Cardiac muscle cell (in vitro differentiated cells and primary cell): ENCODE results near the gene HID1. TPM values are rescaled to one million over a fixed set of nuclear protein-coding genes. Genes with fewer than 3 reads are reported as not detected.
"Not testable (repeated sequence)": the region's sequence is repeated elsewhere in the genome, so short reads cannot be mapped to it uniquely, and the experiment has no call there.

Experiments used
- DNase-seq, 2 donors: peaks; one replicate each; pipeline versions ENCODE4 v3.0.0 to v3.0.0-alpha.2; 2010 to 2017; ENCODE audit warnings: low read depth in 1 of 2, low spot score in 1 of 2
- H3K27ac ChIP-seq: fragments of 200-600 bp; sonication (generic); 2 replicates; pipeline ENCODE4 v1.5.1; 2016
- H3K27me3 ChIP-seq: fragments of 200-600 bp; sonication (generic); 2 replicates; pipeline ENCODE4 v1.6.0; 2016; ENCODE audit warnings: control low read depth
- H3K36me3 ChIP-seq: fragments of 200-600 bp; sonication (generic); 2 replicates; pipeline ENCODE4 v1.5.1; 2016; ENCODE audit warnings: control low read depth
- H3K4me1 ChIP-seq: fragments of 200-600 bp; sonication (generic); 2 replicates; pipeline ENCODE4 v1.8.1; 2017; ENCODE audit warnings: low read depth, mild to moderate bottlenecking, mixed run types
- H3K4me3 ChIP-seq: fragments of 200-600 bp; sonication (generic); 2 replicates; pipeline ENCODE4 v1.5.1; 2016; ENCODE audit warnings: mild to moderate bottlenecking
- H3K9me3 ChIP-seq: fragments of 200-600 bp; sonication (generic); 2 replicates; pipeline ENCODE4 v1.5.1; 2017; ENCODE audit warnings: low read depth, mild to moderate bottlenecking, control low read depth
- CTCF ChIP-seq: IDR thresholded peaks from 2 replicates; pipeline ENCODE4 v1.5.1; 2012; ENCODE audit warnings: low read depth, mild to moderate bottlenecking, low read length
- polyA plus RNA-seq: library from polyadenylated mRNA; unstranded; fragments of >200 nt; fragmentation: Nextera tagmentation; extraction: Ambion mirVana; gene quantifications from 2 replicates; pipeline ENCODE4 v1.2.1, GENCODE V29; 2016
- total RNA-seq: library from RNA; depleted of rRNA; stranded (reverse); fragments of >200 nt; gene quantifications from 2 replicates; pipeline ENCODE4 v1.2.3, GENCODE V29; 2016

HID1 gene
- total and polyA plus RNA-seq, 2 experiments from 2014 or later: 45.4 to 46.3 TPM

DNA sequence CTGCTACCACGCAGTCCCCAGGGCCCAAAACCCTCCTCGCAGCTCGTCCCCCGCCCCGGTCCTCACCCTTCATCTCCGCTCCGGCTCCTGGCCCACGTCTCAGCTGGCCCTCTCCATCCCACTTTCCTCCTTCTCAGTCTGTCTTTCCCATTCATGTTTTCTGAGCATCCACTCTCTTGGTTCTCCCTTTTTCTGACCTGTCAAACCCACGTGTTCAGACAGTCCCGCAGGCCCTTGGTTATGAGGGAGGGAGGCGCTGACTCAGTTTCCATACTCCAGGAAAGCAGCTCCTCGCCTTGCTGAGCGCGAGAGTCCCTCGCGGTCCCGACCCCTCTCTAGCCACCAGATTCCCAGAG, 392 bp upstream of the HID1 start:
- Histone ChIP-seq H3K4me1 (peaks cover 11% of the 10 kb centered on the region), H3K9me3 (no peaks in the 10 kb centered on the region), H3K27me3 (peaks cover 36% of the 10 kb centered on the region), H3K27ac (no peak overlapping the region), H3K36me3 (no peaks in the 10 kb centered on the region), H3K4me3 (peak overlapping the region; percentile 48)
- TF ChIP-seq CTCF: no peak
- no peak for DNase-seq

DNA sequence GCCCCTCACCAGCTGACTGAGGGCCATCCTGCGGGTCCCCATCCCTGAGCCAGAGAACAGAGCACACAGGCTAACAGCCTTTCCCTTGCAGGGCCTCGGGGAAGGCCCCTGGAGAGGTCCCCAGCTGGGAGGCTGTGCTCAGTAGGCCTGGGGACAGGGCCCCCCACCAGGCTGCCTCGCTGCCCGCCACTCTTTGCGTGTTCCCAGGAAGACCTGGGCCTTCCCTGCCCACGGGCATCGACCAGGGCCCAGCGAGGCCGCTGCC, 785 bp downstream of the HID1 start:
- no peak for DNase-seq
- H3K27me3 ChIP-seq: peaks cover 36% of the 10 kb centered on the region
- peak overlapping the region; percentile 48 for H3K4me3 ChIP-seq
- no peak overlapping the region for H3K27ac ChIP-seq
- peaks cover 11% of the 10 kb centered on the region for H3K4me1 ChIP-seq
- H3K9me3 ChIP-seq: no peaks in the 10 kb centered on the region
- H3K36me3 ChIP-seq: no peaks in the 10 kb centered on the region
- no peak for TF ChIP-seq CTCF

GRCh38 chr17:74971069-74971841, 1.3 kb downstream of the HID1 start:
- Histone ChIP-seq H3K27me3 (peaks cover 36% of the 10 kb centered on the region), H3K4me1 (peaks cover 11% of the 10 kb centered on the region), H3K4me3 (peak overlapping the region; percentile 48), H3K27ac (peak overlapping the region; percentile 54), H3K36me3 (no peaks in the 10 kb centered on the region), H3K9me3 (no peaks in the 10 kb centered on the region)
- TF ChIP-seq CTCF: no peak
- peak in 1 of 2 donors; percentile 65 for DNase-seq

DNA sequence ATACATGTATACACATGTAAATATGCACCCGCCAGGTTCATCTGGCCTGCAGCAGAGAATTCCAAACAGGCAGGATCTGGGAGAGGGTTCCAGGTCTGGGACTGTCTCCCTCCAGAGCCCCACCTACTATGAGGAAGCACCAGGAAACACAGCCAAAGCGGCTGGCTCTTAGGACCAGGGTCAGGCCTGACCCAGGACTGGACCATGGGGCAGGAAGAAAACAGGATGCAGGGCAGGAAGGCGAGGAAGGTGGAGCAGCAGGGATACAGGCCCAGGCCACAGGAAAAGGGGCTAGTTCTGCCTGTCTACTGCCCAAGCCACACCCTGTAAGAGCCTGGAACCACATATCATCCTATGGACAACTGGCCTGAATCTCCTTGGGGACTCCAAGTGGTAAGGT, 2.2 kb downstream of the HID1 start:
- no peaks in the 10 kb centered on the region for H3K36me3 ChIP-seq
- no peak overlapping the region for H3K4me3 ChIP-seq
- no peak for TF ChIP-seq CTCF
- H3K9me3 ChIP-seq: no peaks in the 10 kb centered on the region
- H3K27ac ChIP-seq: no peak overlapping the region
- H3K27me3 ChIP-seq: peaks cover 27% of the 10 kb centered on the region
- DNase-seq: no peak
- H3K4me1 ChIP-seq: peaks cover 11% of the 10 kb centered on the region

DNA sequence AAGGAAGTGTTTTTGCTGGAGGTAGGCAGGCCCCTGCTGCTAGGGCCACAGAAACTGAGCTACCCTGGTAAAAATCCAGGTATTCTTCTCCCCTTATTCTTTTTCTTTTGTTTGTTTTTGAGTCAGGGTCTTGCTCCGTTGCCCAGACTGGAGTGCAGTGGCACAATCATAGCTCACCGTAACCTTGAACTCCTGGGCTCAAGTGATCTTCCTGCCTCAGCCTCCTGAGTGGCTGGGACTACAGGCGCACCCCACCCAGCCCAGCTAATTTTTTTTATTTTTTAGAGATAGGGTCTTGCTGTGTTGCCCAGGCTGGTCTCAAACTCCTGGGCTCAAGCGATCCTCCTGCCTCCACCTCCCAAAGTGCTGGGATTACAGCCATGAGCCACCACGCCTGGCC, 3.1 kb downstream of the HID1 start:
- not testable (repeated sequence) for H3K27ac ChIP-seq, H3K36me3 ChIP-seq, DNase-seq, H3K4me3 ChIP-seq, H3K9me3 ChIP-seq
- Histone ChIP-seq H3K4me1 (peaks cover 11% of the 10 kb centered on the region), H3K27me3 (peaks cover 18% of the 10 kb centered on the region)

GRCh38 chr17:74968361-74968780, 4.2 kb downstream of the HID1 start:
- Histone ChIP-seq H3K27ac (no peak overlapping the region), H3K9me3 (no peaks in the 10 kb centered on the region), H3K4me1 (peaks cover 11% of the 10 kb centered on the region), H3K27me3 (peaks cover 7% of the 10 kb centered on the region), H3K36me3 (no peaks in the 10 kb centered on the region), H3K4me3 (no peak overlapping the region)
- DNase-seq: no peak
- TF ChIP-seq CTCF: no peak
